Left cardiac atrium (tissue), 4 donors: ENCODE data around the gene MDC1. TPM values are rescaled to one million over a fixed set of nuclear protein-coding genes. Genes with fewer than 3 reads are reported as not detected.

Source experiments
- ATAC-seq, 2 donors: fragments of 200-7000 bp; cut with Tn5 transposase; one replicate each; pipeline ENCODE4 v1.9.1; 2020; ENCODE audit warnings: mild to moderate bottlenecking in 2 of 2, moderate library complexity in 2 of 2
- DNase-seq: peaks from one replicate; pipeline ENCODE4 v3.0.0-alpha.2; 2020
- intact Hi-C, 2 donors: fragments of 100-400 bp; cut with DNase I; formaldehyde crosslinking; loops; one replicate each; pipeline versions ENCODE4 v1.14.1 to v1.15.1; 2022 to 2023
- total RNA-seq, 2 donors: library from RNA; stranded (reverse); fragmentation: NEBNext Ultra II Directional; extraction: Animal tissue kit (Norgen Biotek cat#: 25700); gene quantifications; one replicate each; pipeline ENCODE4 v1.2.1, GENCODE V29; 2021
- donor health status: DM: no; HTN: yes; CAD: no.
- donor health status: DM: no; HTN: yes; CAD: no; lungs with severe emphysema.
- donor health status: DM: yes; HTN: yes; CAD: no.
- donor health status: Dilated cardiomyopathy.

Gene MDC1
- total RNA-seq, 2 donors from 2014 or later = 19.1 to 25.6 TPM

GRCh38 chr6:30688569-30688968 is 28.5 kb downstream of the MDC1 start:
- intact Hi-C loops = no loop called here
- ATAC-seq (no peak), DNase-seq (no peak)

GRCh38 chr6:30687659-30688431 is 29.2 kb downstream of the MDC1 start:
- DNase-seq (peak; percentile 64), ATAC-seq (no peak)
- intact Hi-C loops = no loop called here

GRCh38 chr6:30686908-30687658 is 30.0 kb downstream of the MDC1 start:
- DNase-seq = peak; percentile 98
- intact Hi-C loops = no loop called here
- ATAC-seq = peak; percentile 69 to 79

- intact Hi-C loops = no loop called here
- peak; percentile 89 for DNase-seq
- ATAC-seq = peak; percentile 61 to 62
Observed at GRCh38 chr6:30686009-30686907, 30.8 kb downstream of the MDC1 start, which contains the start of gene PPP1R18. PPP1R18 (minus strand) TSS chr6:30686645; CDS start chr6:30686018, 627 bp downstream.

GRCh38 chr6:30685157-30686008 is 31.7 kb downstream of the MDC1 start:
- intact Hi-C loops = no loop called here
- DNase-seq (peak; percentile 45), ATAC-seq (no peak)

GRCh38 chr6:30684386-30685156 is 32.5 kb downstream of the MDC1 start:
- no peak for ATAC-seq
- peak; percentile 67 for DNase-seq
- intact Hi-C loops = no loop called here

- intact Hi-C loops = no loop called here
- ATAC-seq (no peak), DNase-seq (peak; percentile 21)
Observed at GRCh38 chr6:30683980-30684338, 33.1 kb downstream of the MDC1 start.

- ATAC-seq = no peak
- no peak for DNase-seq
- intact Hi-C loops = no loop called here
Observed at GRCh38 chr6:30683183-30683979, 33.7 kb downstream of the MDC1 start.

- ATAC-seq (peak; percentile 38 to 62), DNase-seq (peak; percentile 90)
- intact Hi-C loops = no loop called here
Observed at GRCh38 chr6:30682143-30683117, 34.7 kb downstream of the MDC1 start.

- ATAC-seq (no peak), DNase-seq (no peak)
- intact Hi-C loops = no loop called here
Observed at GRCh38 chr6:30681766-30682142, 35.3 kb downstream of the MDC1 start.

GRCh38 chr6:30679765-30680535 is 37.1 kb downstream of the MDC1 start:
- intact Hi-C loops = loop anchor here (2.0 to 10.0 kb wide), 3 partner anchors 43 to 195 kb away; partner anchors contain the start of gene HLA-E (in 1 of the 2)
- ATAC-seq = no peak
- DNase-seq = no peak

GRCh38 chr6:30678964-30679726 is 37.9 kb downstream of the MDC1 start:
- intact Hi-C loops = loop anchor here (2.0 to 10.0 kb wide), 3 partner anchors 44 to 194 kb away; partner anchors contain the start of gene HLA-E (in 1 of the 2)
- ATAC-seq (peak; percentile 63 to 80), DNase-seq (peak; percentile 89)

GRCh38 chr6:30676660-30677285 is 40.3 kb downstream of the MDC1 start:
- intact Hi-C loops = loop anchor here in 1 of 2 donors (10.0 kb wide), 1 partner anchor 192 kb away; the partner anchor contains the start of gene HLA-E
- ATAC-seq = no peak

More at GRCh38 chr6:30676660-30677285, 40.3 kb downstream of the MDC1 start:
- no peak for DNase-seq
